AG04449 (cell line): ENCODE measurements around the gene DNAH17.

Source experiments
- CTCF ChIA-PET: fragments of 350-600 bp; formaldehyde crosslinking; extraction: SDS; loops from one replicate; lab custom pipeline; 2021; ENCODE audit warnings: antibody characterized with exemption; lab: Yijun Ruan, JAX
- POLR2A ChIA-PET: fragments of 400-600, 350-600 bp; formaldehyde crosslinking; extraction: SDS; loops from one replicate; lab custom pipeline; 2020; ENCODE audit warnings: antibody characterized with exemption, inconsistent platforms; lab: Yijun Ruan, JAX
- DNase-seq: peaks from one replicate; pipeline ENCODE4 v3.0.0-alpha.2; 2010; ENCODE audit warnings: low read depth, low spot score
- H3K4me3 ChIP-seq: 2 replicates; pipeline ENCODE4 v1.5.1; 2011; ENCODE audit warnings: low read depth, mild to moderate bottlenecking, control low read depth, low read length
- TF ChIP-seq, protein P1 (sequence below): IDR thresholded peaks from one replicate; pipeline ENCODE4 v1.5.1; 2011; ENCODE audit warnings: mild to moderate bottlenecking, moderate library complexity, low read length, control low read depth, inconsistent platforms; ENCODE audit not compliant: insufficient read depth; ENCODE audit errors: missing control alignments

DNAH17 gene

DNA sequence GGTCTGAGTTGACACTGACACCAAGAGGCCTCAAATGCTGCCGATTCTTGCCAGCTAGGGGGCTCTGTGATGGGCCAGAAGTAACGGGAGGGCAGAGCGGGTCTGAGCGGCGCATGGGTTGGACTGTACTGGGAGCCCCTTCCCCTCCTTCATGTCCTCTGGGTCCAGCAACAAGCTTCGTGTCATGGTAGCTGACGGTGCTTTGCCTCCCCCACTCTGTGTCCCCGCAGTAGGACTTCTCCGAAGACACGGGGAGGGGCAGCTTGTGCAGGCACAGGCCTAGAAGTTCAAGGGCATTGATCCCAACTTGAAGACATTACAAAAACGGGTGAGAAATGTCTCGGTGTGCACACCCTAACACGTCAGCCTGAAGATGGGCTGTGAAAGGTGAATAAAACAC is 39.8 kb upstream of the DNAH17 start:
- CTCF ChIA-PET, result interaction anchor here (0.6 to 0.8 kb wide), 4 partner anchors 9 to 41 kb away, joined by 3 read pairs; no protein-coding TSS in a partner anchor
- TF ChIP-seq, protein P1, sequence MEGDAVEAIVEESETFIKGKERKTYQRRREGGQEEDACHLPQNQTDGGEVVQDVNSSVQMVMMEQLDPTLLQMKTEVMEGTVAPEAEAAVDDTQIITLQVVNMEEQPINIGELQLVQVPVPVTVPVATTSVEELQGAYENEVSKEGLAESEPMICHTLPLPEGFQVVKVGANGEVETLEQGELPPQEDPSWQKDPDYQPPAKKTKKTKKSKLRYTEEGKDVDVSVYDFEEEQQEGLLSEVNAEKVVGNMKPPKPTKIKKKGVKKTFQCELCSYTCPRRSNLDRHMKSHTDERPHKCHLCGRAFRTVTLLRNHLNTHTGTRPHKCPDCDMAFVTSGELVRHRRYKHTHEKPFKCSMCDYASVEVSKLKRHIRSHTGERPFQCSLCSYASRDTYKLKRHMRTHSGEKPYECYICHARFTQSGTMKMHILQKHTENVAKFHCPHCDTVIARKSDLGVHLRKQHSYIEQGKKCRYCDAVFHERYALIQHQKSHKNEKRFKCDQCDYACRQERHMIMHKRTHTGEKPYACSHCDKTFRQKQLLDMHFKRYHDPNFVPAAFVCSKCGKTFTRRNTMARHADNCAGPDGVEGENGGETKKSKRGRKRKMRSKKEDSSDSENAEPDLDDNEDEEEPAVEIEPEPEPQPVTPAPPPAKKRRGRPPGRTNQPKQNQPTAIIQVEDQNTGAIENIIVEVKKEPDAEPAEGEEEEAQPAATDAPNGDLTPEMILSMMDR, result no peak
- no peak for DNase-seq
- no peak overlapping the region for H3K4me3 ChIP-seq
- POLR2A ChIA-PET, result no interaction called here

DNA sequence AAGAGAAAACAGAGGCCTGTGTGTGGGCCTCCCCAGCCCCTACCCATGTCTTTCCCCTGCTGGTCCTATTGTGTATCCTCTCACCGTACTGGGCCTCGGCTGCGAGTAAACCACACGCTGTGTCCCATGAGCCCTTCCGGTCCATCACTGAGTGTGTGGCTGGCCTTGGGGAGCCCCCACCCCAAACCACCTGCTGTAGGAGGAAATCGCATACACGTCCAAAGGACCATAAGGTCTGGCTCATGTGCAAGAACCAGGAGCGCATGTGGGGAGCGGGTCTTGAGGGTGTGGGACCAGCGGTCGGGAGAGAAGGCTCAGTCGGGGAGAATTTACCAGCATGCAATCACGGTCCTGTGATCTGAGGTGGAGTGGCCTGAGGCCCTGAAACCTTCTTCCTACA is 38.4 kb upstream of the DNAH17 start:
- no peak overlapping the region for H3K4me3 ChIP-seq
- TF ChIP-seq, protein P1, result no peak
- no peak for DNase-seq
- POLR2A ChIA-PET, result no interaction called here
- CTCF ChIA-PET, result no interaction called here

DNA sequence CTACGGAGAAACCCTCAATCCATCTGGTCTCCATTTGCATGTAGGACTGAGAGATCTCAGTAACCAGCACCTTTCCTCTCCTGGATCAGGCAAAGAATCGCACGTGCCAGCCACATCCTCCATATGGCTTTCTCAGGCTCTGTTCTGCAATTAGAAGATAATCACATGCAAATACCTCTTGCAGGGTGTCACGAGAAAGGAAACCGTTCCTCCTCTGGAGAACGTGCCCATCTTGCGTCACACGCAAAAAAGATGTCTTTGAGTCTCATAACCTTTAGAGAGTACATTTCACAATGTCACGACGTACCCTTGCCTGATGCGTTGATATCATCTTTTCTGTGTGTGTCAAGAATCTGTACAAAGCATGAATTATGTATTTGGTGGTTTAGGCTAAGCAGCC is 36.2 kb upstream of the DNAH17 start:
- POLR2A ChIA-PET, result no interaction called here
- TF ChIP-seq, protein P1, result no peak
- no peak for DNase-seq

DNA sequence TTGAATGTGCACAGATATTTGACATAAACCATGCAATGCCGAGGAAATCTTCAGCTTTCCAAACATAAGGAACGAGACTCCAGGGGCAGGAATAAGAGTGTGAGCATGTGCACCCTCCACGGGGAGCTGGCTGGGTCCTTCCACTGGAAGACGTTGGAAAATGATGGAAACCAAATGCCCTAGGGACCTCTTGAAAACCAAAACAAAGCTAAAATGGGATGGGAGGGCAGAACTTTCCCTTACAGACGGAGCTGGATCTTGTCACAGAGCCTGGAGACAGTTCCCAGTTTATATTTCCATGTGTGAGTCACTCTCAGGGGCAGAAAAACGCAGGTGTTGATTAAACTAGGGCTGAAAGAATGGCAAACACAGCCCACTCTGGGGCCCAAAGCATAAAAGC is 34.4 kb upstream of the DNAH17 start:
- DNase-seq, result no peak
- H3K4me3 ChIP-seq, result no peak overlapping the region
- ChIA-PET CTCF (interaction anchor here (1.5 to 2.0 kb wide), 2 partner anchors 11 to 97 kb away, joined by 4 to 9 read pairs; no protein-coding TSS in a partner anchor), POLR2A (interaction anchor here (1.0 kb wide), 1 partner anchor 19 kb away, joined by 3 read pairs; no protein-coding TSS in a partner anchor)
- TF ChIP-seq, protein P1, result no peak

More for the DNA sequence above, 36.2 kb upstream of the DNAH17 start:
- H3K4me3 ChIP-seq, result no peak overlapping the region
- CTCF ChIA-PET, result no interaction called here

DNA sequence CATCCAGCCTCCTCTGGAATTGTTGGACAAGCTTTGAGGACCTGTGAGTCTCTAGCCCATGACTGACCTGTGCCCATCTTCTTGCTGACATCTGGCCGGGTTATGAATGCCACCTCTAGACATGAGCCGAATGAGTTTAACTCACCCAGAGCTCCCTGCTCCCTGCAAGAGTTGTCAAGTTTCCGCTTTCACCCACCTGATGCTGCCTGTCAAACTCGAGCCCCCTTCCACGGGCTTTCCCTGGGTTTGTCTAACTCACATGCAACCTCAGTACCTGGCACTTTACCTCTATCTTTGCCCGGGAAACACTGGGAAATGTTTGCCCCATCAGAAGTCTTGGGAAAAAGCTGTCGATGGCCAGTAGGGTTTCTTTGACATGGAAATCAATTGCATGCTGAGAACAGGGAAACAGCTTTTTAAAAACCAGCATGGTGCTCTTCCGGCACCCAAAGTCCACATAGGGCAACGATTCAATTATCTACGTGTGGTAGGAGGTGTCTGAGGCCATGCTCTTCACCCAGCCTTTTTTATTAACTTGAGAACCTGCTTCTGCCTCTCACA is 33.8 kb upstream of the DNAH17 start:
- ChIA-PET CTCF (interaction anchor here (1.5 to 2.0 kb wide), 2 partner anchors 11 to 98 kb away, joined by 4 to 9 read pairs; no protein-coding TSS in a partner anchor), POLR2A (interaction anchor here (1.0 kb wide), 1 partner anchor 19 kb away, joined by 3 read pairs; no protein-coding TSS in a partner anchor)
- H3K4me3 ChIP-seq, result no peak overlapping the region
- DNase-seq, result no peak
- TF ChIP-seq, protein P1, result no peak

DNA sequence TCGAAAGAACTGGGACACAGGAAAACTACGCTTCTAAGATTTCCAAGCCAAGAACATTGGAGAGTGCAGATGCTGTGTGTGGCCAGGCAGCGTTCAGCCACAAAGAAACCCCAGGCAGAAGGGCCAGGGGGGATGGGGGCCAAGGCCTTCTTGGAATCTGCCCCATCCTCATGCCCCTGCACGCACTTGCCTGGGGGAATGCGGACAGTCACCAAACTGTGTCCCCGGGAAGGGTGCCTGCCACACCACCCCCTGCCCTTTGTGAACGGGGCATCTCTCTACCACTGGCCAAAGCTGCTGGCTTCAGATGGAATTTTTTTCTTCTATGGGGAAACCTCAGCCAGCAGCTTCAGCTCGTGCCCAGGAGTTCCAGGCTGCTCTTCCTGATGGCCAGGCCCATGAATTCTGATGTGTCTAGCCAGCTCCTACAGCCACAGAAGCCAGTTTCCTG is 32.0 kb upstream of the DNAH17 start:
- CTCF ChIA-PET, result no interaction called here
- POLR2A ChIA-PET, result no interaction called here
- no peak for DNase-seq

More for the DNA sequence above, 32.0 kb upstream of the DNAH17 start:
- TF ChIP-seq, protein P1, result no peak
- no peak overlapping the region for H3K4me3 ChIP-seq
